ENCODE results near the gene EZH1.

DNA sequence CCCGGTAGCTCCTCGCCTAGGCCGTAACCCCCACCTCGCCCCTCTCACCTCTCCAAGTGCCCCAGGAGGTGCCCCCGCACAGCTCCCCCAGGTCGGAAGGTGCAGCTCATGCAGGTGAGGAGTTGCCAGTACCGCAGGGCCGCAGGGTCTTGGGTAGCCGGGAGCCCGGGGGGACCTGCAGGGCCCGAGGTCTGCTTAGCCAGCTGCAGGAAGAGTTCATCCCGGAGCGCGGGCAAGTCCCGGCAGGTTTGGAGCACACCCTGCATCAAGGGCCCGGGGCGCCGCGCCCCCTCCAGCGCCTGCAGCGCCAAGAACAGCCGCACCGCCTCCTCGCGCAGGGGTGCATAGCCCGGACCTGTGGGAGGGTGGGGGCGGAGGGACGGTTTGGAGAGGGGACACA, 72.8 kb downstream of the EZH1 start:
- TF ChIP-seq, protein P1, sequence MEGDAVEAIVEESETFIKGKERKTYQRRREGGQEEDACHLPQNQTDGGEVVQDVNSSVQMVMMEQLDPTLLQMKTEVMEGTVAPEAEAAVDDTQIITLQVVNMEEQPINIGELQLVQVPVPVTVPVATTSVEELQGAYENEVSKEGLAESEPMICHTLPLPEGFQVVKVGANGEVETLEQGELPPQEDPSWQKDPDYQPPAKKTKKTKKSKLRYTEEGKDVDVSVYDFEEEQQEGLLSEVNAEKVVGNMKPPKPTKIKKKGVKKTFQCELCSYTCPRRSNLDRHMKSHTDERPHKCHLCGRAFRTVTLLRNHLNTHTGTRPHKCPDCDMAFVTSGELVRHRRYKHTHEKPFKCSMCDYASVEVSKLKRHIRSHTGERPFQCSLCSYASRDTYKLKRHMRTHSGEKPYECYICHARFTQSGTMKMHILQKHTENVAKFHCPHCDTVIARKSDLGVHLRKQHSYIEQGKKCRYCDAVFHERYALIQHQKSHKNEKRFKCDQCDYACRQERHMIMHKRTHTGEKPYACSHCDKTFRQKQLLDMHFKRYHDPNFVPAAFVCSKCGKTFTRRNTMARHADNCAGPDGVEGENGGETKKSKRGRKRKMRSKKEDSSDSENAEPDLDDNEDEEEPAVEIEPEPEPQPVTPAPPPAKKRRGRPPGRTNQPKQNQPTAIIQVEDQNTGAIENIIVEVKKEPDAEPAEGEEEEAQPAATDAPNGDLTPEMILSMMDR (IDR thresholded peaks at IDR 0.05), result no peak
- TF ChIP-seq SP1 (CRISPR knock-in tag; conservative IDR thresholded peaks at IDR 0.05) (no peak), CREB1 (CRISPR knock-in tag; IDR thresholded peaks at IDR 0.05) (no peak), NR3C1 (CRISPR knock-in tag; conservative IDR thresholded peaks at IDR 0.05; ENCODE audit: low read depth) (no peak), ZNF232 (CRISPR knock-in tag; IDR thresholded peaks at IDR 0.05) (no peak), SMAD3 (CRISPR knock-in tag; IDR thresholded peaks at IDR 0.05; ENCODE audit: borderline replicate concordance) (no peak)
- TF ChIP-seq, protein P2, sequence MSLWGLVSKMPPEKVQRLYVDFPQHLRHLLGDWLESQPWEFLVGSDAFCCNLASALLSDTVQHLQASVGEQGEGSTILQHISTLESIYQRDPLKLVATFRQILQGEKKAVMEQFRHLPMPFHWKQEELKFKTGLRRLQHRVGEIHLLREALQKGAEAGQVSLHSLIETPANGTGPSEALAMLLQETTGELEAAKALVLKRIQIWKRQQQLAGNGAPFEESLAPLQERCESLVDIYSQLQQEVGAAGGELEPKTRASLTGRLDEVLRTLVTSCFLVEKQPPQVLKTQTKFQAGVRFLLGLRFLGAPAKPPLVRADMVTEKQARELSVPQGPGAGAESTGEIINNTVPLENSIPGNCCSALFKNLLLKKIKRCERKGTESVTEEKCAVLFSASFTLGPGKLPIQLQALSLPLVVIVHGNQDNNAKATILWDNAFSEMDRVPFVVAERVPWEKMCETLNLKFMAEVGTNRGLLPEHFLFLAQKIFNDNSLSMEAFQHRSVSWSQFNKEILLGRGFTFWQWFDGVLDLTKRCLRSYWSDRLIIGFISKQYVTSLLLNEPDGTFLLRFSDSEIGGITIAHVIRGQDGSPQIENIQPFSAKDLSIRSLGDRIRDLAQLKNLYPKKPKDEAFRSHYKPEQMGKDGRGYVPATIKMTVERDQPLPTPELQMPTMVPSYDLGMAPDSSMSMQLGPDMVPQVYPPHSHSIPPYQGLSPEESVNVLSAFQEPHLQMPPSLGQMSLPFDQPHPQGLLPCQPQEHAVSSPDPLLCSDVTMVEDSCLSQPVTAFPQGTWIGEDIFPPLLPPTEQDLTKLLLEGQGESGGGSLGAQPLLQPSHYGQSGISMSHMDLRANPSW (CRISPR knock-in tag; conservative IDR thresholded peaks at IDR 0.05; ENCODE audit: low read depth), result no peak
- TF ChIP-seq, protein P3, sequence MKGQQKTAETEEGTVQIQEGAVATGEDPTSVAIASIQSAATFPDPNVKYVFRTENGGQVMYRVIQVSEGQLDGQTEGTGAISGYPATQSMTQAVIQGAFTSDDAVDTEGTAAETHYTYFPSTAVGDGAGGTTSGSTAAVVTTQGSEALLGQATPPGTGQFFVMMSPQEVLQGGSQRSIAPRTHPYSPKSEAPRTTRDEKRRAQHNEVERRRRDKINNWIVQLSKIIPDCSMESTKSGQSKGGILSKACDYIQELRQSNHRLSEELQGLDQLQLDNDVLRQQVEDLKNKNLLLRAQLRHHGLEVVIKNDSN (CRISPR knock-in tag; IDR thresholded peaks at IDR 0.05), result no peak
- TF ChIP-seq, protein P4, sequence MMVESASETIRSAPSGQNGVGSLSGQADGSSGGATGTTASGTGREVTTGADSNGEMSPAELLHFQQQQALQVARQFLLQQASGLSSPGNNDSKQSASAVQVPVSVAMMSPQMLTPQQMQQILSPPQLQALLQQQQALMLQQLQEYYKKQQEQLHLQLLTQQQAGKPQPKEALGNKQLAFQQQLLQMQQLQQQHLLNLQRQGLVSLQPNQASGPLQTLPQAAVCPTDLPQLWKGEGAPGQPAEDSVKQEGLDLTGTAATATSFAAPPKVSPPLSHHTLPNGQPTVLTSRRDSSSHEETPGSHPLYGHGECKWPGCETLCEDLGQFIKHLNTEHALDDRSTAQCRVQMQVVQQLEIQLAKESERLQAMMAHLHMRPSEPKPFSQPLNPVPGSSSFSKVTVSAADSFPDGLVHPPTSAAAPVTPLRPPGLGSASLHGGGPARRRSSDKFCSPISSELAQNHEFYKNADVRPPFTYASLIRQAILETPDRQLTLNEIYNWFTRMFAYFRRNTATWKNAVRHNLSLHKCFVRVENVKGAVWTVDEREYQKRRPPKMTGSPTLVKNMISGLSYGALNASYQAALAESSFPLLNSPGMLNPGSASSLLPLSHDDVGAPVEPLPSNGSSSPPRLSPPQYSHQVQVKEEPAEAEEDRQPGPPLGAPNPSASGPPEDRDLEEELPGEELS (CRISPR knock-in tag; IDR thresholded peaks at IDR 0.05), result no peak

All from WTC11 (cell line).